GM23338 (cell line): Measurements from ENCODE around the gene TFAP2A. TPM values are rescaled to one million over a fixed set of nuclear protein-coding genes. Genes with fewer than 3 reads are reported as not detected.

Source experiments
- ATAC-seq: fragments of 200-7000 bp; cut with Tn5 transposase; 3 replicates; pipeline ENCODE4 v1.9.1; 2020
- DNase-seq: peaks from one replicate; pipeline ENCODE4 v3.0.0-alpha.2; 2015; ENCODE audit warnings: low spot score
- H2AFZ ChIP-seq: fragments of 200-600 bp; sonication (generic); 2 replicates; pipeline ENCODE4 v1.8.0; 2016; ENCODE audit warnings: antibody characterized with exemption, mild to moderate bottlenecking, moderate library complexity
- H3F3A ChIP-seq: fragments of 200-600 bp; sonication (generic); replicated peaks from 2 replicates; pipeline ENCODE4 v1.8.0; 2017; ENCODE audit warnings: antibody characterized with exemption, mixed run types, low read depth
- H3K27ac ChIP-seq: fragments of 200-600 bp; sonication (generic); 2 replicates; pipeline ENCODE4 v1.6.1; 2016; ENCODE audit warnings: low read depth
- H3K27me3 ChIP-seq: fragments of 200-600 bp; sonication (generic); 2 replicates; pipeline ENCODE4 v1.8.0; 2016; ENCODE audit warnings: mild to moderate bottlenecking, mixed run types, moderate library complexity; ENCODE audit not compliant: insufficient read depth
- H3K36me3 ChIP-seq: fragments of 200-600 bp; sonication (generic); 2 replicates; pipeline ENCODE4 v1.8.0; 2016; ENCODE audit warnings: mild to moderate bottlenecking; ENCODE audit not compliant: insufficient read depth
- H3K4me1 ChIP-seq: fragments of 200-600 bp; sonication (generic); 2 replicates; pipeline ENCODE4 v1.8.0; 2016; ENCODE audit warnings: mild to moderate bottlenecking, moderate library complexity; ENCODE audit not compliant: insufficient read depth
- H3K4me2 ChIP-seq: fragments of 200-600 bp; sonication (generic); 2 replicates; pipeline ENCODE4 v1.7.1; 2017; ENCODE audit warnings: mixed run types
- H3K4me3 ChIP-seq: fragments of 200-600 bp; sonication (generic); 2 replicates; pipeline ENCODE4 v1.6.1; 2016; ENCODE audit warnings: mixed run types
- H3K79me2 ChIP-seq: fragments of 200-600 bp; sonication (generic); replicated peaks from 2 replicates; pipeline ENCODE4 v1.8.0; 2017; ENCODE audit warnings: mild to moderate bottlenecking; ENCODE audit not compliant: insufficient read depth
- H3K9me2 ChIP-seq: fragments of 200-600 bp; sonication (generic); 2 replicates; pipeline ENCODE4 v1.8.0; 2017; ENCODE audit not compliant: insufficient read depth
- H4K20me1 ChIP-seq: fragments of 200-600 bp; sonication (generic); replicated peaks from 2 replicates; pipeline ENCODE4 v1.8.0; 2017; ENCODE audit warnings: mild to moderate bottlenecking; ENCODE audit not compliant: insufficient read depth
- H3K27ac Mint-ChIP-seq: 2 replicates; pipeline ENCODE4 v1.8.0; 2020; ENCODE audit warnings: inconsistent platforms, mild to moderate bottlenecking, moderate library complexity, mixed read lengths
- H3K27me3 Mint-ChIP-seq: 3 replicates; pipeline ENCODE4 v1.8.0; 2022; ENCODE audit warnings: low read depth, mild to moderate bottlenecking, moderate library complexity, mixed read lengths, inconsistent platforms; ENCODE audit not compliant: insufficient read depth, poor library complexity
- H3K36me3 Mint-ChIP-seq: 3 replicates; pipeline ENCODE4 v1.8.0; 2021; ENCODE audit warnings: low read depth, mild to moderate bottlenecking, inconsistent platforms, moderate library complexity, mixed read lengths
- H3K4me1 Mint-ChIP-seq: 3 replicates; pipeline ENCODE4 v1.8.0; 2020; ENCODE audit warnings: mild to moderate bottlenecking, inconsistent platforms, mixed read lengths
- H3K4me3 Mint-ChIP-seq: 3 replicates; pipeline ENCODE4 v1.8.0; 2021; ENCODE audit warnings: moderate library complexity, mild to moderate bottlenecking, inconsistent platforms, mixed read lengths
- H3K9me3 Mint-ChIP-seq: 3 replicates; pipeline ENCODE4 v1.8.0; 2020; ENCODE audit warnings: moderate library complexity, mild to moderate bottlenecking, inconsistent platforms, mixed read lengths
- CREB1 ChIP-seq: fragments of 250-450 bp; sonication (Bioruptor Pico); IDR thresholded peaks from 2 replicates; pipeline ENCODE4 v1.5.0; 2020; ENCODE audit warnings: low read depth, mild to moderate bottlenecking, moderate library complexity
- EZH2 ChIP-seq: fragments of 200-600 bp; sonication (generic); IDR thresholded peaks from one replicate; pipeline ENCODE4 v1.8.0; 2017; ENCODE audit warnings: antibody characterized with exemption, mild to moderate bottlenecking, low read depth; ENCODE audit not compliant: unreplicated experiment
- EZH2phosphoT487 ChIP-seq: fragments of 200-600 bp; sonication (generic); IDR thresholded peaks from one replicate; pipeline ENCODE4 v1.8.1; 2018; ENCODE audit warnings: antibody characterized with exemption; ENCODE audit not compliant: unreplicated experiment
- NANOG ChIP-seq: IDR thresholded peaks from 2 replicates; pipeline ENCODE4 v1.6.1; 2016; ENCODE audit warnings: antibody characterized with exemption, borderline replicate concordance
- REST ChIP-seq: IDR thresholded peaks from one replicate; pipeline ENCODE4 v1.6.1; 2018; ENCODE audit warnings: antibody characterized with exemption; ENCODE audit not compliant: unreplicated experiment
- ZNF114 ChIP-seq: fragments of 250-450 bp; sonication (Bioruptor Pico); IDR thresholded peaks from 2 replicates; pipeline ENCODE4 v1.5.0; 2020; ENCODE audit warnings: mild to moderate bottlenecking, moderate library complexity
- ZNF331 ChIP-seq: fragments of 250-450 bp; sonication (Bioruptor Pico); IDR thresholded peaks from 2 replicates; pipeline ENCODE4 v1.5.0; 2020; ENCODE audit warnings: low read depth, mild to moderate bottlenecking, moderate library complexity
- polyA plus RNA-seq: library from polyadenylated mRNA; unstranded; fragments of >200 nt; fragmentation: Nextera tagmentation; extraction: Ambion mirVana; gene quantifications from 2 replicates; pipeline ENCODE4 v1.2.1, GENCODE V29; 2016
- total RNA-seq: library from RNA; depleted of rRNA; stranded (reverse); fragments of >200 nt; shearing (Covaris generic); gene quantifications from 2 replicates; pipeline ENCODE4 v1.2.3, GENCODE V29; 2014

TFAP2A gene
- total and polyA plus RNA-seq, 2 experiments from 2014 or later = not detected

GRCh38 chr6:10386756-10387654 lies 27.9 kb downstream of the TFAP2A start:
- H3K4me2 ChIP-seq = peak overlapping the region; percentile 82
- H3K4me1 ChIP-seq = peaks cover 93% of the 10 kb centered on the region
- no peak for DNase-seq
- Mint-ChIP-seq H3K36me3 (no peaks in the 10 kb centered on the region; the same call in 2 of the 3 replicates), H3K4me1 (peaks cover 72% of the 10 kb centered on the region), H3K4me3 (no peak overlapping the region), H3K27ac (no peak overlapping the region), H3K27me3 (peaks cover 100% of the 10 kb centered on the region), H3K9me3 (peaks cover 6% of the 10 kb centered on the region)
- peaks cover 60% of the 10 kb centered on the region for H3F3A ChIP-seq
- H3K9me2 ChIP-seq = no peaks in the 10 kb centered on the region
- no peaks in the 10 kb centered on the region for H3K79me2 ChIP-seq
- H4K20me1 ChIP-seq = peaks cover 36% of the 10 kb centered on the region
- no peak overlapping the region for H3K27ac ChIP-seq
- no peak for ATAC-seq
- H3K36me3 ChIP-seq = no peaks in the 10 kb centered on the region; the same call in 1 of the 2 replicates
- H2AFZ ChIP-seq = no peak overlapping the region
- H3K27me3 ChIP-seq = peaks cover 100% of the 10 kb centered on the region
- TF ChIP-seq EZH2phosphoT487 (no peak), CREB1 (no peak), NANOG (no peak), ZNF114 (no peak), REST (no peak), ZNF331 (CRISPR knock-in tag) (no peak), EZH2 (peak; percentile 81)
- no peak overlapping the region for H3K4me3 ChIP-seq

DNA sequence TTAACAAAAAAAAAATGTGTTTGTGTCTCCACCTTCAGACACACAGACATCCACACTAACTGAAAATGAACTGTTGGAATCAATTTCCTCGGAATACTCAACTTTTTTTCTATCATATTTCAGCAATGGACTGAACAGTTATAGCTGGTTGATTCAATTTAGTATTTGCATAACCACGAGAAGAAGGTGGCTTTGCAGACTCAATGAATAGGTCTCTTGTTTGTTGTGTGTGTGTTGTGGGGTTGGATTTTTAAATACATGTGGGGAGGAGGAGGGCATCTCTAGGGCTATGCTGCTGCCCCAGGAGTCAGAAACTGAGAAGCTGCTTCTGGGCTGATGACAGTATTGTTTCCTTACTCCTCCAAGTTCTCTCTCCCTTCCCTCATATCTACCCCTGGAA lies 28.7 kb downstream of the TFAP2A start:
- Mint-ChIP-seq H3K4me1 (peaks cover 67% of the 10 kb centered on the region), H3K9me3 (peaks cover 6% of the 10 kb centered on the region), H3K4me3 (no peak overlapping the region), H3K36me3 (no peaks in the 10 kb centered on the region; the same call in 2 of the 3 replicates), H3K27ac (no peak overlapping the region), H3K27me3 (peaks cover 100% of the 10 kb centered on the region)
- Histone ChIP-seq H3K9me2 (no peaks in the 10 kb centered on the region), H2AFZ (no peak overlapping the region), H3K27ac (no peak overlapping the region), H3K4me2 (peak overlapping the region; percentile 82), H3K36me3 (no peaks in the 10 kb centered on the region; the same call in 1 of the 2 replicates), H3K79me2 (no peaks in the 10 kb centered on the region), H3K4me1 (peaks cover 88% of the 10 kb centered on the region), H3K4me3 (peak overlapping the region; percentile 49; the same call in 1 of the 2 replicates), H3K27me3 (peaks cover 100% of the 10 kb centered on the region), H3F3A (peaks cover 67% of the 10 kb centered on the region), H4K20me1 (peaks cover 36% of the 10 kb centered on the region)
- ATAC-seq (no peak), DNase-seq (no peak)
- peak; percentile 30 for TF ChIP-seq EZH2
- TF ChIP-seq REST = no peak
